ENCODE data around the gene SERINC5.

GRCh38 chr5:80246001-80246758 is 9.7 kb downstream of the SERINC5 start:
- TF ChIP-seq CTCF (IDR thresholded peaks at IDR 0.05), result no peak
- TF ChIP-seq POLR2A (IDR thresholded peaks at IDR 0.05), result no peak
